H1 (cell line): ENCODE data around the gene GANC. TPM values are rescaled to one million over a fixed set of nuclear protein-coding genes. Genes with fewer than 3 reads are reported as not detected.

ENCODE experiments used
- CTCF ChIA-PET: fragments of 300-600 bp; sonication (Branson Sonifier 250); formaldehyde crosslinking; loops from one replicate; lab custom pipeline; 2021; ENCODE audit not compliant: partially characterized antibody; lab: Charles Lee
- POLR2A ChIA-PET: fragments of 300-600 bp; sonication (Branson Sonifier 250); formaldehyde crosslinking; loops from one replicate; lab custom pipeline; 2021; ENCODE audit warnings: inconsistent platforms; ENCODE audit not compliant: partially characterized antibody; lab: Charles Lee
- DNase-seq, 2 experiments: peaks; one replicate each; pipeline versions ENCODE4 v3.0.0 to v3.0.0-alpha.2; 2010 to 2022; ENCODE audit warnings: low spot score in 2 of 2, low read depth in 1 of 2, mixed read lengths in 1 of 2
- FAIRE-seq: peaks from 2 replicates; lab custom pipeline; 2011; peaks lifted over from hg19 to GRCh38; lab: Jason Lieb, UNC
- H2AFZ ChIP-seq: 2 replicates; pipeline ENCODE4 v1.8.1; 2012; ENCODE audit warnings: low read length, inconsistent platforms
- H2AK5ac ChIP-seq: 2 replicates; pipeline ENCODE4 v1.6.1; 2013; ENCODE audit warnings: low read depth, low read length
- H2BK120ac ChIP-seq: replicated peaks from 2 replicates; pipeline ENCODE3; 2013; ENCODE audit warnings: low read depth, low read length, inconsistent platforms
- H2BK12ac ChIP-seq: 2 replicates; pipeline ENCODE4 v1.6.1; 2013; ENCODE audit warnings: low read depth, low read length
- H2BK15ac ChIP-seq: 2 replicates; pipeline ENCODE4 v1.6.1; 2013; ENCODE audit warnings: low read length
- H2BK20ac ChIP-seq: 2 replicates; pipeline ENCODE4 v1.6.1; 2013; ENCODE audit warnings: low read length
- H2BK5ac ChIP-seq: 2 replicates; pipeline ENCODE4 v1.6.1; 2013; ENCODE audit warnings: low read depth, low read length
- H3K14ac ChIP-seq: 2 replicates; pipeline ENCODE4 v1.6.1; 2013; ENCODE audit warnings: inconsistent platforms; ENCODE audit not compliant: insufficient read length
- H3K18ac ChIP-seq: 2 replicates; pipeline ENCODE4 v1.6.1; 2013; ENCODE audit warnings: low read length; ENCODE audit errors: extremely low read depth
- H3K23ac ChIP-seq: 2 replicates; pipeline ENCODE4 v1.6.1; 2013; ENCODE audit warnings: inconsistent platforms; ENCODE audit not compliant: insufficient read length
- H3K23me2 ChIP-seq: 2 replicates; pipeline ENCODE4 v1.6.1; 2013; ENCODE audit warnings: low read depth, low read length
- H3K27ac ChIP-seq: 2 replicates; pipeline ENCODE4 v1.6.1; 2011; ENCODE audit warnings: low read depth, low read length, inconsistent platforms
- H3K27me3 ChIP-seq, 4 experiments: replicated peaks in 1 of 4; 1 replicate in 1 of 4; 2 replicates in 3 of 4; pipeline versions ENCODE4 v1.6.1 to v1.8.1; 2011 to 2013; ENCODE audit warnings: low read length in 3 of 4, mild to moderate bottlenecking in 3 of 4, inconsistent platforms in 2 of 4, mixed read lengths in 2 of 4, moderate library complexity in 1 of 4; ENCODE audit not compliant: control insufficient read depth in 3 of 4, insufficient read depth in 3 of 4; ENCODE audit errors: extremely low read depth in 1 of 4
- H3K36me3 ChIP-seq, 4 experiments: 2 replicates each; pipeline versions ENCODE4 v1.6.1 to v1.8.1; 2011 to 2013; ENCODE audit warnings: mild to moderate bottlenecking in 4 of 4, low read length in 3 of 4, moderate library complexity in 2 of 4, control low read depth in 1 of 4, inconsistent platforms in 1 of 4; ENCODE audit not compliant: insufficient read depth in 4 of 4, control insufficient read depth in 2 of 4
- H3K4ac ChIP-seq: replicated peaks from 2 replicates; pipeline ENCODE3; 2013; ENCODE audit warnings: low read length, low read depth, mixed read lengths, inconsistent platforms; ENCODE audit not compliant: insufficient read length
- H3K4me1 ChIP-seq, 4 experiments: replicated peaks in 1 of 4; 1 replicate in 1 of 4; 2 replicates in 3 of 4; pipeline versions ENCODE4 v1.6.1 to v1.8.1; 2011 to 2013; ENCODE audit warnings: low read length in 3 of 4, inconsistent platforms in 2 of 4, mixed read lengths in 1 of 4; ENCODE audit not compliant: insufficient read depth in 4 of 4, control insufficient read depth in 3 of 4
- H3K4me2 ChIP-seq, 2 experiments: 2 replicates each; pipeline versions ENCODE4 v1.6.1 to v1.8.1; 2011 to 2013; ENCODE audit warnings: low read depth in 2 of 2, low read length in 2 of 2, control low read depth in 1 of 2, inconsistent platforms in 1 of 2, mild to moderate bottlenecking in 1 of 2; ENCODE audit not compliant: insufficient read depth in 1 of 2
- H3K4me3 ChIP-seq, 4 experiments: fragments of 200-600, 300-600 bp in 1 of 4; sonication (generic), shearing (Covaris generic), sonication (Bioruptor Twin) in 1 of 4; 2 replicates each; pipeline versions ENCODE4 v1.5.1 to v1.8.1; 2011 to 2016; ENCODE audit warnings: low read length in 4 of 4, low read depth in 3 of 4, control low read depth in 2 of 4, inconsistent platforms in 2 of 4, mild to moderate bottlenecking in 2 of 4, mixed read lengths in 1 of 4, moderate library complexity in 1 of 4; ENCODE audit not compliant: insufficient read depth in 2 of 4; ENCODE audit errors: extremely low read depth in 1 of 4
- H3K56ac ChIP-seq: replicated peaks from 2 replicates; pipeline ENCODE3; 2013; ENCODE audit warnings: low read depth, mild to moderate bottlenecking, mixed read lengths, low read length, inconsistent platforms; ENCODE audit not compliant: insufficient read length
- H3K79me1 ChIP-seq: 2 replicates; pipeline ENCODE4 v1.6.1; 2013; ENCODE audit warnings: low read depth, low read length, control low read depth
- H3K79me2 ChIP-seq, 2 experiments: 2 replicates each; pipeline versions ENCODE4 v1.6.1 to v1.8.1; 2012 to 2013; ENCODE audit warnings: low read length in 2 of 2, mild to moderate bottlenecking in 2 of 2, inconsistent platforms in 1 of 2; ENCODE audit not compliant: insufficient read depth in 2 of 2, control insufficient read depth in 1 of 2
- H3K9ac ChIP-seq, 4 experiments: replicated peaks in 1 of 4; 1 replicate in 1 of 4; 2 replicates in 3 of 4; pipeline versions ENCODE4 v1.6.1 to v1.8.1; 2011 to 2013; ENCODE audit warnings: low read depth in 3 of 4, low read length in 3 of 4, control low read depth in 2 of 4, mild to moderate bottlenecking in 2 of 4, moderate library complexity in 2 of 4, inconsistent platforms in 1 of 4; ENCODE audit errors: extremely low read depth in 1 of 4
- H3K9me3 ChIP-seq, 2 experiments: 2 replicates each; pipeline versions ENCODE4 v1.6.1 to v1.8.1; 2012 to 2013; ENCODE audit warnings: mild to moderate bottlenecking in 2 of 2, moderate library complexity in 2 of 2, control low read depth in 1 of 2, inconsistent platforms in 1 of 2, low read depth in 1 of 2, low read length in 1 of 2, mixed read lengths in 1 of 2; ENCODE audit not compliant: insufficient read depth in 2 of 2
- H4K20me1 ChIP-seq, 2 experiments: replicated peaks in 1 of 2; 2 replicates each; pipeline versions ENCODE3 to v1.8.1; 2011 to 2013; ENCODE audit warnings: inconsistent platforms in 2 of 2, low read length in 2 of 2, mild to moderate bottlenecking in 1 of 2; ENCODE audit not compliant: insufficient read depth in 2 of 2, control insufficient read depth in 1 of 2
- H4K5ac ChIP-seq: 2 replicates; pipeline ENCODE4 v1.6.1; 2013; ENCODE audit warnings: low read length, low read depth, mixed read lengths, inconsistent platforms; ENCODE audit not compliant: insufficient read length
- H4K8ac ChIP-seq: 2 replicates; pipeline ENCODE4 v1.8.0; 2013; ENCODE audit warnings: mild to moderate bottlenecking, moderate library complexity, low read length, inconsistent platforms; ENCODE audit not compliant: insufficient read depth; ENCODE audit errors: extremely low read depth
- H4K91ac ChIP-seq: replicated peaks from 2 replicates; pipeline ENCODE3; 2013; ENCODE audit warnings: low read length, mixed read lengths, inconsistent platforms; ENCODE audit not compliant: insufficient read length
- BCL11A ChIP-seq, 2 experiments: IDR thresholded peaks; one replicate each; pipeline ENCODE4 v1.6.1; 2011; ENCODE audit warnings: low read depth in 2 of 2, low read length in 2 of 2, mild to moderate bottlenecking in 2 of 2
- EGR1 ChIP-seq: IDR thresholded peaks from 2 replicates; pipeline ENCODE4 v1.6.1; 2011; ENCODE audit warnings: low read depth, low read length, borderline replicate concordance
- FOSL1 ChIP-seq: IDR thresholded peaks from 2 replicates; pipeline ENCODE4 v1.6.1; 2011; ENCODE audit warnings: mild to moderate bottlenecking, low read depth, low read length, moderate library complexity; ENCODE audit not compliant: insufficient read depth
- TCF12 ChIP-seq: IDR thresholded peaks from 2 replicates; pipeline ENCODE4 v1.6.1; 2011; ENCODE audit warnings: low read depth, mild to moderate bottlenecking, low read length
- WGBS, 2 experiments: shearing (Covaris generic) in 1 of 2; methylation state at CpG; one replicate each; pipeline versions ENCODE4 v1.1.6 to v1.1.7; 2013 to 2015; ENCODE audit warnings: low lambda C conversion rate in 2 of 2, mixed read lengths in 2 of 2, inconsistent platforms in 1 of 2, low coverage in 1 of 2, missing lambda C conversion rate in 1 of 2; ENCODE audit not compliant: insufficient replicate concordance in 2 of 2, insufficient coverage in 1 of 2, insufficient read length in 1 of 2; ENCODE audit errors: extremely low coverage in 1 of 2, missing lambda C conversion rate in 1 of 2; 5-methylcytosine and 5-hydroxymethylcytosine counted together
- polyA plus RNA-seq, 7 experiments: library from polyadenylated mRNA; depleted of rRNA in 3 of 7; stranded (reverse) in 5 of 7; unstranded in 2 of 7; fragments of >200 nt in 5 of 7; fragments of 200-250 nt in 2 of 7; gene quantifications; 1 replicate in 5 of 7; 2 replicates in 1 of 7; 4 replicates in 1 of 7; pipeline versions ENCODE4 v1.2.1 to v1.2.3, GENCODE V29; 2011 to 2013; ENCODE audit warnings: missing spikeins in 2 of 7, mixed read lengths in 2 of 7
- total RNA-seq: library from RNA; stranded (reverse); fragmentation: NEBNext Ultra II Directional; extraction: Animal tissue kit (Norgen Biotek cat#: 25700); gene quantifications from 2 replicates; pipeline ENCODE4 v1.2.1, GENCODE V29; 2021
- TF ChIP-seq, protein P1 (sequence below): IDR thresholded peaks from 2 replicates; pipeline ENCODE4 v1.6.1; 2011; ENCODE audit warnings: low read depth, mild to moderate bottlenecking, low read length; ENCODE audit not compliant: insufficient read depth

Gene GANC
- total and polyA plus RNA-seq, 2 of the 8 experiments (the other 6 are each of a cell fraction or from before 2014, with no cell fraction given), result 6.8 to 14.4 TPM

DNA sequence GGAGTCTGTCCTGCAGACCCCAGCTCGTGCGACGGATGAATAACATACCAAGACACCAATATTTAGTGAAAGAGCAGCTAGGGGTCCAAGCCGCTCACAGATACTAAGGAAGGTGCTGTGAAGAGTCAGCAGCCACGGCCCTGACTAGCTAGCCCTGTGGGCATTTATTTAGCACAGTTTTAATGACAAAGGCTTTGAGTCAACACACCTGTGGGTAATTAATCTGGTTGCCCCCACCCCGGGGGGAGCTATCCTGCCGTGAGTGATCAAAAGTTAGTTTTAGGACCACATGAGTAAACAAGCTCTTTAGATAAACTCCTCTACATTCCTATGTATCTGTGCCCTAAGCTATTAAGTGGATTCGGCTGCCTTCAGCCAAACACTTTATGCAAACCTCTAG, 105.0 kb downstream of the GANC start:
- no peak overlapping the region for H4K5ac ChIP-seq
- H3K4me2 ChIP-seq, result no peak overlapping the region
- no peak overlapping the region for H2BK120ac ChIP-seq
- H3K14ac ChIP-seq, result no peak overlapping the region
- no peak overlapping the region for H4K8ac ChIP-seq
- no peak overlapping the region for H2AK5ac ChIP-seq
- no peaks in the 10 kb centered on the region for H3K79me1 ChIP-seq
- no peak overlapping the region for H3K18ac ChIP-seq
- no peak overlapping the region for H2BK12ac ChIP-seq
- H2BK20ac ChIP-seq, result no peak overlapping the region
- H3K4me3 ChIP-seq, result no peak overlapping the region
- DNase-seq, result no peak
- no peaks in the 10 kb centered on the region for H3K23me2 ChIP-seq
- no peaks in the 10 kb centered on the region for H4K20me1 ChIP-seq
- no peaks in the 10 kb centered on the region for H3K4me1 ChIP-seq
- peaks cover 9 to 12% of the 10 kb centered on the region in 2 experiments; a peak in 3 of 4 replicates for H3K9me3 ChIP-seq
- H3K36me3 ChIP-seq, result no peaks in the 10 kb centered on the region
- H3K79me2 ChIP-seq, result no peaks in the 10 kb centered on the region
- H2AFZ ChIP-seq, result no peak overlapping the region
- no peak overlapping the region for H3K4ac ChIP-seq
- no peak overlapping the region for H3K23ac ChIP-seq
- no peak overlapping the region for H3K27ac ChIP-seq
- CTCF ChIA-PET, result interaction anchor here (0.7 to 2.6 kb wide), 3 partner anchors 10 to 14 kb away, joined by 3 to 9 read pairs (median 8); no protein-coding TSS in a partner anchor
- H4K91ac ChIP-seq, result no peak overlapping the region
- H3K27me3 ChIP-seq, result peaks cover 0 to 4% (median 0%) of the 10 kb centered on the region in 4 experiments; a peak in 1 of 7 replicates
- no peak overlapping the region for H3K9ac ChIP-seq
- TF ChIP-seq BCL11A (IDR thresholded peaks at IDR 0.05; ENCODE audit: low read depth in 2 of 2, low read length in 2 of 2) (no peak), TCF12 (peak; percentile 92), EGR1 (no peak), FOSL1 (no peak)
- TF ChIP-seq, protein P1, sequence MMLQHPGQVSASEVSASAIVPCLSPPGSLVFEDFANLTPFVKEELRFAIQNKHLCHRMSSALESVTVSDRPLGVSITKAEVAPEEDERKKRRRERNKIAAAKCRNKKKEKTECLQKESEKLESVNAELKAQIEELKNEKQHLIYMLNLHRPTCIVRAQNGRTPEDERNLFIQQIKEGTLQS, result no peak
- TF ChIP-seq, all 59 proteins: peak for 1
- POLR2A ChIA-PET, result interaction anchor here (1.0 kb wide), 2 partner anchors 13 to 17 kb away, joined by 3 read pairs; no protein-coding TSS in a partner anchor
- H2BK5ac ChIP-seq, result no peak overlapping the region
- WGBS, 2 experiments, result 90% methylated on average over 8 of the region's 8 CpGs; no CpG with 5 or more reads in 1 of the 2 experiments
- no peak overlapping the region for H2BK15ac ChIP-seq
- no peak for FAIRE-seq
- no peak overlapping the region for H3K56ac ChIP-seq
